Tongue (tissue), 2 donors: Measurements from ENCODE around the gene PSD4. TPM values are rescaled to one million over a fixed set of nuclear protein-coding genes. Genes with fewer than 3 reads are reported as not detected.

Source experiments
- DNase-seq: peaks from one replicate; pipeline ENCODE4 v3.0.0-alpha.2; 2015
- total RNA-seq: library from RNA; depleted of rRNA; stranded (reverse); fragments of >200 nt; gene quantifications from one replicate; pipeline ENCODE4 v1.2.3, GENCODE V29; 2014

PSD4 gene
- total RNA-seq, 1 donor from 2014 or later: 16.4 TPM

DNA sequence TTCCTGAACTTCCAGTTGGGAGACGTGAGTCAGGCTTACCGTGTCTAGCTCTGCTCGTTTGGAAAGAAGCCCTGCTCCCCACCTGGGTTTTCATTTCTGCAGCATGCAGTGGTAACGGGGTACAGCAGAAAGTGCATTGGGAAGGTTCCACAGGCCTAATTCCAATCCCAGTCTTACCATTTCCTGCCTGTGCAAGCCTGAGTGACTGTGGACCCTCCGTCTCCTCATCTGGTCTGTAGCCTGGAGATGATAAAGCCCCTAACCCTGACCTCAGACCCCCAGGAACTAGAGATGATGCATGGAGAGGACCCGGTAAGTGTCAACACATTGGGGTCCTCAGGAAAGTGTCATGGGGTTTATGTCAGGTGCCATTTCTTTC lies 5.8 kb upstream of the PSD4 start:
- DNase-seq: no peak

DNA sequence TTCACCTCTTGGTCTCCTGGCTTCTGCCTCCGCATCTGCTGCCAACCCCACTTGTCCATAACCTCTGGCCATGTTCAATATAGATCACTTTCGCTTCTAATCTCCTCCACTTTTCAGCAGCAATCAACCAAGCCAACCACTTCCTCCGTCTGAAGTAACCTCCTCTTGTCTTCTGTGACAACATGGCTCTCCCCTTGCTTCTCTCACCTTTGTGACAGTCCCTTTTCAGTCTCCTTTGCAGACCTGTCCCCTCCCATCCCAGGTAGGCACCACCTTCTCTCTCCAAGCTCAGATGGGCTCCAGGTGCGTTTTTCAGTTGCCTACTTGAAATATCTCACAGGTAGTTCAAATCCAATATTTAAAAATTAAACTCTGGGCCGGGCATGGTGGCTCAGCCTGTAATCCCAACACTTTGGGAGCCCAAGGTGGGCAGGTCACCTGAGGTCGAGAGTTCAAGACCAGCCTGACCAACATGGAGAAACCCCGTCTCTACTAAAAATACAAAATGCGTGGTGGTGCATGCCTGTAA lies 4.7 kb upstream of the PSD4 start:
- DNase-seq: no peak

DNA sequence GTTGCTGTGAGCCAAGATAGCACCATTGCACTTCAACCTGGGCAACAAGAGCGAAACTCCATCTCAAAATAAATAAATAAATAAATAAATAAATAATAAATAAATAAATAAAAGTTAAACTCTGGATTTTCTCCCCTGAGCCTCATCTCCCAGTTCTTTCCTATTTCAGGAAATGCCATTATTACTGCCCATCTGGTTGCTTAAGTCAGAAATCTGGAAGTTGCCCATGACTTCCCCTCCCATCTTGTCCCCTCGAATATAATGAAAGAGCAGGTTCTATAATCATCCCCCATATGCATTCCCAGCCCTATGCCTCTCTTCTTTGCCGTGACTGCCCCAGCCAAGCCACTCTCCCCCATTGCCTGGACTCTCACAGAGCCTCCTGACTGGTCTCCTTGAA lies 4.2 kb upstream of the PSD4 start:
- no peak for DNase-seq

DNA sequence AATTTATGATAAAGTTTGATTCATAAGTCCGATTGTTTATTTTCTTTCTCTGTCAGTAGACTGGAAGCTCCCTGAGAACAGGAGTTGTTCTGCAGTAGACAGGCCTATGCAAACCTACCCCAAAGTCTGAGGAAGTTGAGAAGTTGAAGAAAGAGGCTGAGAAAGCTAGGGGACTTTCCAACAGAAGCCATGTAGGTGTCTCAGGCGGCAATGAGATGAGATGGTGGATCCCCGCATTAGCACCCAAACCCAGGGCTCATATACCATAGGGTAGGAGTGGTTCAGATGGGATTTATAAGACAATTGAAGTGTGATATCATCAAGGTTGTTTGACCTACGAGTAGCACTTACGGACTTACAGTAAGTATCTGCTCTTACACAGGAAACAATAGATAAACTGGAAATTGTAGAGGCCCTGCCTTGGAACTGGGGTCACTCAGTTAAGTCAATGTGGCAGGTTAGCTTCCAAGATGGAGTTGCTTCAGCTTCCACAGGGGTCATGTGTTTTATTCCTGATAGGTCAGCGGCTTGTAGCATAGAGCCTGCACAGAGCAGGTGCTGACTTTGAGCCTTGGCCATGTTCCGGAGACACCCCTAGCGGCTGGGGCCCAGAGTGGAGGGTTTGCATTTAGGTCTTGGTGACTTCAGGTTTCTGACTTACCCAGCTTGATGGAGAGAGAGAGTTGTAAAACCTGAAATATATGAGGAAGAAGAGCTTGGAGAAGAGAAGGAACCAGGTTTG lies 2.3 kb upstream of the PSD4 start:
- no peak for DNase-seq

DNA sequence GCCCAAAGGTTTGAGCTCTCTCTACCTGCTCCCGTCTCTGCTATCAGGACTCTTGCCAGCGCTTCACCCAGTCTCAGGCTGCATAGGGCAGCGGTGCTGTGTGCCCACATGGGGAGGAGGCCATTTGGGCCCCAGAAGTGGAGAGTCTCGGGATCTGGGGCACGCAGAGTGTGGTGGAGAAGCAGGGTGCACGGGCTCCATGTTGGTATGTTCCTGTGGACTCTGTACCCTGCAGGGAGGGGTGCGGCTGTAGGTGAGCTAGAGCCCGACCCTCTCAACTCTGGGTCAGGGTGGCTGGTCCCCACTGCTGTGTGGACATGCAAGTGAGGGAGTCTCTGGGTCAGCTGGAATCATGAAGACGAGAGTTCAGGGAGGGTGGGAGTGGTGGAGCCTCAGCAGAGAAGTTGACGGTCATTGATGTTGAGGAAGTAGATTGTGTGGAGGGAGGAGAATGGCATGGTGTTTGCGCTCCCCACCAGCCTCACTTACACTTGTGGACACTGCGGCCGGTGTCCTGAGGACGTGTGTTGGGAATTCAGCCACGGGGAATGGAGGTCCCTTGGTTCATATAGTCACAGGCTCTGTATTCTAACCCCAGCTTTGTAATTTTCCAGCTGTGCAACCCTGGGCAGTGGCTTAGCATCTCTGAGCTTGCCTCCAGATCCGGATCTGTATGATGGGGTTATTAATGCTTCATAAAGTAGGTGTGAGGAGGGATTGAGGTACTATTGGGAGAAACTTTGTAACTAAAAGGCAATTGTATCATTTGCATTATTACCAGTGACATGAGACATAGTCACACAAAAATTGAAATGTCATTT lies 840 bp upstream of the PSD4 start:
- DNase-seq: no peak

DNA sequence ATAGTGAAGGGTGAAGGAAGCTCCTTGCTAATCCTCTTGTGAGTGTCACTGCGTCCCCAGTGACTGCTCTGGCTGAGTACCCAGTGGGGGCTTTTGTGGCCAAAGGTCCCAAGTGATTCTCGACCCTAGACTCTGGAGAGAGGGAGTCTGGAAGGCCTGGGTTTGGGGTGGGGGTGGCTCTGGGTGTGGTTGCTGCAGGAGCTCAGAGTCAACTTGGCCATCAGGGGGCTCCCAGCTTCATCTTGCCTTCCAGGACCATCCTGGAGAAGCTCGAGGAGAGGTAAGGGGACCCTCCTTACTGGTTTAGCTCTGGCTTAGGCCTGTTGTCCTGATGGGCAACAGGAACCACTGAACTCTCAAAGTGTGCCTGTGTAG lies 592 bp downstream of the PSD4 start:
- no peak for DNase-seq

DNA sequence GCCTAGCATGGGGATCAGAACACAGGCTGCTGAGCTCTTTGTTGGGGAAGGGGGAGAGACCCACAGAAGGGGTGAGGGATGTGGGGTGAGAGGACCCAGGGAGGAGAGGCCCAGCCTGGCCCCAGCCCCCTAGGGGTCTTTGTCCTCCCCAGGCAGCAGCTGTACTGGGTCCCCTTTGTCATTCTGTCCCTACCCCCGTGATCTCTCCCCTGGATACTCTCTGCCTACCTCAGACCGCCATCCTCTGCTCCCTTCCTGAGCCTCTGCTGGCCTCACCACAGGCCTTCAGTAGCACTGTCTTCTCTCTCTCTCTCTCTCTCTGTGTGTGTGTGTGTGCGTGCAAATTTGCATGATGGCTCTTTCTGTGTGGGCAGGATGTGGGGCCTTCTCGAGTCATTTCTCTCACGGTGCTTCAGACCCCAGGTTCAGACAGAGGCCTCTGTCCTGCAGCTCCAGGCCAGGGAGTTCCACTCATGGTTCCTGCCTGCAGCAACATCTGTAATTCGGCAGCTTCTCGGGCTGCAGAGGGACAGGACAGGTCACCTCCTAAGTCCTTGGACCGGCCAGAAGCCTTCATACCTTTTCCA lies 1.4 kb downstream of the PSD4 start:
- DNase-seq: no peak

DNA sequence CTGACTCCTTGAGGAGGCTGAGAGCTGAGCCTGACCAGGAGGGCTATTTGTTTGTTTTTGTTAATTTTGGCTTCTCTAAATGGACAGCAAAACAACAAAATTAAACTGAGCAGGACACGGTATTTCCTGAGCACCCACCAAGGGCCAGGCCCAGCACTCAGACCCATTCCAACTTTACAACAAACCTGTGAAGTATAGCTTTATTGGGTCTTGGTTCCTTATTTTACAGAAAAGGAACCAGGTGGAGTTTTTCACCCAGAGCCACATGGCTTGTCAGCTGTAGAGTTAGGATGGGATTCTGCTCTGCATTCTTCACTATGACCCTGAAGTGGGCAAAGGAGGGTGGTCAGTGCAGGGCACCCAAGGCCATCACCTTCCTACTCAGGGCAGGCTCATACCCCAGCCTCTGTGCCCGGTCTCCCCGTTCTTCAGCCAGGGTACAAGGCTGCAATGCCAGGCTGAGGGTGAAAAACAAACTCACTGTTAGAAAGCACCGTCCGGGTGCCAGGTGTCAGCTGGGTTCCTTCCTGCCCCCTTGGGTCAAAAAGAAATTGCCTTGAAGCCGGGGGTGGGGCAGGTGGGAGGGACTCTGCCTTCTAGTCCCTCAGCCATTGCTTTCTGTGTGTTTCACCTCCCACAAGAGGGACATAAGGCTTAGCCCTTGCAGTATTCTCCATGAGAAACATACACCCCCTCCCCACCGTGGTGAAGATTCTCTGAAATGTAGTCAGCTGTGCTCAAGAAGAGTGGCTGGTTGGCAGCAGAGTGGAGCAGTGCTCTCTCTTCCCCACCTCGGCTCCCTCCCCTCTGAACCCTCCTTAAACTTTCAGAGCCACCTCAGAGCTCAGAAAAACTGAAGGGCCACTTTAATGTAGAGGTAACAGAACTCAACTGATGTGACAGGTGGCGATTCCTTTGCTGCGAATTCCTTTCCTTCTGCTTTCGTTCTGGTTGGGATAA lies 2.2 kb downstream of the PSD4 start:
- DNase-seq: no peak

DNA sequence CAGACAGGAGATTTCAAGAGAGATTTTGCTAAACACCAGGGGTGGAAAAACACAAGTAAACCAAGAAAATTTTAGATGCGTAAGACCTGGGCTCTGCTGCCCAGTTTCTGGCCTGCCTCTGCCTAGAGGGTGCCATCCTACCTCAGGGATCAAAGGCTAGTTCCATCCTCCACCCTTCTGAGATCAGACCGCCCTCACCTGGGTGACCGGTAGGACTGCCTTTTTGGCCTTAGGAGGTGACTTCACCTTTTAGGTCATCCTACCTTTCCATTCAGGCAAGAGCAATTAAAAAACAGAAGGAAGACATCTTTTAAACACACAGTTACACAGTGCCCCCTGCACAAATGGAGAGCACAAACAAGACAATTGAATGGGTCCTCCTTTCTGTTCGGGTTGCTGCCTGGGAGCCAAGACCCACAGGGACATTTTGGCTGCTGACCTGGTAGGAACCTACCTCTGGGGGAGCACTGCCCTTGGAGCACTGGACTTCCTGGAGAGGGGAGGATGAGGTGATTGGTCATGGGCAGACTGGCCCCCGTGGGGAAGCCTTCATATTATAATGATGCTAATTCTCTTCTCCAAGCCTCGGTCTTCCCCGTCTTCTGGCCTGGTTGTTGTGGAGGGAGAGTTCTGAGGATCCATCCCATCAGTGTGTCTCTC lies 3.1 kb downstream of the PSD4 start:
- no peak for DNase-seq

DNA sequence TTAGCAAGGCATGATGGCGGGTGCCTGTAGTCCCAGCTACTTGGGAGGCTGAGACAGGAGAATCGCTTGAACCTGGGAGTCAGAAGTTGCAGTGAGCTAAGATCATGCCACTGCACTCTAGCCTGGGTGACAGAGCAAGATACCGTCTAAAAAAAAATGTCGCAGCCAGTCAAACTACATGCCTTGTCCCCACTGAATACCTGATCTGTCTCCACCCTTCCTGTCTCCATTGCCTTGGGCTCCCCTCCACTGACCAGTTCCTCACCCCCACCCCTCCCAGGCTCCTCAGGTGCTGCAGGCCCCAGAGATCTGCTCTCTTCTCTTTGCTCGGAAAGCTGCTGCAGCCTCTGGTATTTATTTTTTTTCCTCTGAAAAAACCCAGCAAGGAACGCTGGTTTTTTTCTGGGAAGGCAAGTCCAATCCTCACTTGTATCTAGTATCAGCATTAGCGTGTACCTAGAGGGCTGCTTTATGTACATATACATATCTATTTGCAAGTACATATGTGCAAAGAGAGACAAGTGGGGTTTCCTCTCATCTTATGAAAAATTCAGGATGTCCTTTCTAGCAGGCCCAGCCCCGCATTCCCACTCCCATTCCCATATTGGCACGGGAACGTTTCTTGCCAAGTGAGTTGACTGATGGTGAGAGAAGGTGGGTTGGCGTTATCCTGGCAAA lies 4.4 kb downstream of the PSD4 start:
- no peak for DNase-seq

DNA sequence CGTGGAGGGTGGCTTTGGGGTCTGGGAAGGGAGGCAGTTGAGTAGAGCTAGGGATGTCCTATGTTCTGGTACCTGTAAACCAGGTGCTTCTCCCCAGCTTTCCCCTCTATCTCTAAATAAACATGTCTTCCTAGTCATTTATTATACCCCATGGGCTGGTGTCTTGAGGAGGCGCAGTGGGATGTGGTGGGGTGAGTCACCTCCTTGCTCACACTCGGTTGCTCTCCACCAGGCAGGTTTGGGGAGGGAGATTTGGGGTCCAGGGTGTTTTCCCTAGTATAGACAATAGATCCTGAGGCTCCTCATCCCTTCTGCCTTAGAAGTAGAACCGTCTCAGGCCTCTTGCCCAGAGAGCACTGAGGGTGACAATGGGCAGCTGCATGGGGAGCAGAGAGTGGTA lies 5.1 kb downstream of the PSD4 start:
- DNase-seq: no peak

DNA sequence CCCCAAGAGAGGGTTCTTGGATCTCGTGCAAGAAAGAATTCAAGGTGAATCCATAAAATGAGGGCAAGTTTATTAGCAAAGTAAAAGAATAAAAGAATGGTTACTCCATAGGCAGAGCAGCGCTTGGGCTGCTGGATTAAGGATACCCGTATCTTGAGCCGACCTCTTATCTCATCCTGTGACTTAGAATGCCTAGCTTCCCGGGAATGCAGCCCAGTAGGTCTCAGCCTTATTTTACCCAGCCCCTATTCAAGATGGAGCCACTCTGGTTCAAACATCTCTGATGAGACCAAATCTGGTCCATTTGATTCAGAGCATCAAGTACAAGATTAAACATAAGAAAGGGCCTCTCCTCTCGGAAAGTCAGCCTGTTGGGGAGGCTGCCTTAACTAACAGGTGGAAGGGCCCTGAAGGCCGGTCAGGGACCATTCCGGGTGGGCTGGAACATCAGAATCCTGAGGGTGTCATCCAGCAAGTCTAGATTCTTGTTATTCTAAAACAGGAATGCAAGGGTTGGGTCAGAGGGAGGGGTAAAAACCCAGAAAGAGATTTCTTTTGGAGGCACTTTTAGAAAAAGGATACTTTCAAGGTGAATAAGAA lies 5.8 kb downstream of the PSD4 start:
- DNase-seq: no peak

DNA sequence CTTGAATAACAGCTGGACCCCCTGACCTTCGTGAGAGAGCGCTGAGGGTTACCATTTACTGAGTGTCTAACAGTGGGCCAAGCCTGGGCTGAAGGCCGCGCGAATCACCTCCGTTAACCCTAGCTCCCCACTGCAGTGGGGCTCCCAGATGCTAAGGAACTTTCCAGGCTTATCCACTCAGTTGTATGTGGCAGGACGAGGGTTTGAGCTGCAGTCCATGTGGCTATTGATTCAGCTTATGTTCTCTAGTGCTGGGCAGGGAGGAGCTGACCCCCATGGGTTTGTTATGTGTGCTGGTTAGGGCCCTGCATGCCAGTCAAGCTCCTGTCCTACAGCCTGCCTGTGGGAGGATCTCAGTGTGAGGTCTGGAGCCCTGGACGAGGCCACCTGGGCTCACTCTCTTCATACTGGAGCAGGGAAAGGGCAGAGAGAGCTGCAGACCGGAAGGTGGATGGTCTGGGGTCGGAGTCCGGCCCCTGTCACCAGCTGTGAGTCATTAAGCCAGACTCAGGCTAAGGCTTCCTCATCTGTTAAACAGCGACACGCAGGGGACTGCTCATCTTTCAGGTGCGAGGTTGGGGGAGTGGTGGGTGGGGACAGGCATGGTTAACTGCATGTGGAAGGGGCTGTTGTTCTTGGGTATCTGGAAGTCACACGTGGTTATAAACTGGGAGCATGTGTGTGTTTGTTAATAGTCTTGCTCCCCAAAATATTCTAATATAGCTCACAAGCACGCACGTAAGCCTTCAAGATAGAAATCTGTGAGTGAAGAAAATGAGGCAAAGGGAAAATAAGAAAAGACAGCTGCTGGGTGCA lies 6.6 kb downstream of the PSD4 start:
- no peak for DNase-seq

DNA sequence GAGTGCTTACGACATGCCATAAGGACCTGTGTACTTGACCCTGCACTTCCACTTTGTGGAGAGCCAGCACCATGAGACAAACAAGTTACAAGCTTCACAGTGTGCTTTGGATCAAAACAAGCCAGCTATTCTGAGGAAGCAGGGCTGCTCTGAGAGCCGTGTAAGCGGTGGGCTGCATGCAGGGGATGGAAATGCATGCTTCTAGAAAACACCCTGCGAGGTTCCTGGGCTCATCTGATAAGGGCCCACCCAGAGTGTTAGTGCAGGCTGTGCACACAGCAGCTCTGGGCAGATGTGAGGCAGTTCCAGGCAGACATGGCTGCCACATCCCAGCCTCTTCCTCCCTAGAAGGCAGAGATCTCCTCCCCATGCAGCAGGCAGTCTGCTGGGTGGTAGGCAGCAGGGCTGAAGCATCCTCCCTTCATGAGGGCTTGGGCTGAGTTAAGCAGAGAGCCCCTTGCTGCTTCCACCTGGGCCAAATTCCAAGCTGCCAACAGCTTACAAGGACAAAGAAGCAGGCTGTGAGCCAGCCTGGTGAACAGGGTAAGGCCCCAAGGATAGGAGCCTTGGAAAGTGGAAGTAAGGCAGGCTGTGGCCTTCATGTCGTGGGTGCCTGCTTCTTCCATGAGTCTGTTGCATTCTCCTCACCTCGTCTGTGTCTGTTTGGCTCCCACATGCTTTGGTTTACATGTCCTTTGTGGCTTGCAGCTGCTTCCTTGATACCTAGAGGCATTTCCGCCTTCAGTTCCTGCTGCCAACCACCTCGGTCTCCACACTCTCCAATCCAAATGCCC lies 7.7 kb downstream of the PSD4 start:
- no peak for DNase-seq

DNA sequence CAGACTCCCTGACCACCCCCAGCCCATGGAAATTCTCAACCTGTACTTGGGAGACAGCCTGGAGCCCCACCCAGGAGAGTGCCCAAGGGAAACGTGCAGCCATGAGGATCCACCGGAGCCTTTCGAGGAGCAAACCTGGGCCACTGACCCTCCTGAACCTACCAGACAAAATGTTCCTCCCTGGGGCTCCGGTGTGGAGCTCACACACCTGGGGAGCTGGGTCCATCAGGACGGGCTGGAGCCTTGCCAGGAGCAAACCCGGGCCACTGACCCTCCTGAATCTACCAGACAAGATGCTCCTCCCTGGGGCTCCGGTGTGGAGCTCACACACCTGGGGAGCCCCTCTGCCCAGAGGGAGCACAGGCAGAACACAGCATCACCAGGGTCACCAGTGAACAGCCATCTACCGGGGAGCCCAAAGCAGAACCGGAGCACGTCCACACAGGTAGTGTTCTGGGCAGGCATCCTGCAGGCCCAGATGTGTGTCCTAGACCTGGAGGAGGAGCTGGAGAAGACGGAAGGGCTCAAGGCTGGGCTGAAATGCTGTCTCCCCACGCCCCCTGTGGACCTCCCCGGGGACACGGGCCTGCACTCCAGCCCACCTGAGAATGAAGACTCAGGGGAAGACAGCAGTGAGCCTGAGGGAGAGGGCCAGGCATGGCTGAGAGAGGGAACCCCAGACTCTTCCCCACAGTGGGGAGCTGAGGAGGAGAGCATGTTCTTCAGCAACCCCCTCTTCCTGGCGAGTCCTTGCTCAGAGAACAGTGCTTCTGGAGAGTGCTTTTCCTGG lies 8.9 kb downstream of the PSD4 start:
- DNase-seq: no peak

DNA sequence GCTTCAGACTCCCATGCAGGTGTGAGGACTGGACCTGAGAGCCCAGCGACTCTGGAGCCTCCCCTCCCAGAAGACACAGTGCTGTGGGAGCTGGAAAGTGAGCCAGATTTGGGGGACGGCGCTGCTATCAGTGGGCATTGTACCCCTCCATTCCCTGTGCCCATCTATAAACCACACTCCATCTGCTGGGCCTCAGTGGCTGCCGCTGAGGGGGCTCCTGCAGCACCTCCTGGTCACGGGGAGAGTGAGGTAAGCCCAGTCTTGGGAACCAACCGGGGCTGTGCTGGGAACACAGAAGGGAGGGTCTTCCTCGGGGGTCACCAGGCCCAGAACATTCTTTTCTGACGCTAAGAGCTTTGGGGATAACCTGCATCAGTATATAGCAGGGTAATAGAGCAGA lies 9.5 kb downstream of the PSD4 start:
- DNase-seq: no peak

DNA sequence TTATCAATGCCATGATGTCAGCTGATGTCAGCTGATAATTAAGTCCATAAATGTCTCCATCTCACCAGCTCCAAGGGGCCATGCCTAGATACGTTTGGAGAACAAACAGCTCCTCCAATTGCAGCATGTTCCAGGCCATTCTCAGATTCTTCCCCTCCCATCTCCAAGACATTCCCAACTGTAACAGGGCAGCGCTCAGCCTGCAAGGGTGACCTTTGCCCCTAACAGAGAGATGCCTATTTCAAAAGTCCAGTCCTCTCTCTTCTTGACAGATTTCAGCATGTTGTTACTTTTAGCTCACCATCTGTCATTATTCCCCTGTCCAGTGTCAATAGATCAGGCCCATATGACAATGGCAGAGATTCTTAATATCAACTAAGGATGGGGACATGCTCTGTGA lies 9.9 kb downstream of the PSD4 start:
- no peak for DNase-seq
